Activated T-cell treated with anti-CD3 and anti-CD28 coated beads, Interleukin-2, amount 50 U/mL, for 1 hour (primary cell): ENCODE measurements around the gene EGFL8.
A peak's percentile ranks its signal among the peaks of the same experiment; 100 is the strongest.

Source experiments
- DNase-seq: peaks from one replicate; pipeline ENCODE4 v3.0.0-alpha.2; 2020

The EGFL8 gene

GRCh38 chr6:32147401-32148132, 16.8 kb upstream of the EGFL8 start:
- DNase-seq: no peak

- DNase-seq: peak; percentile 79
Observed at GRCh38 chr6:32148289-32149091, 15.9 kb upstream of the EGFL8 start.

GRCh38 chr6:32149092-32149755, 15.2 kb upstream of the EGFL8 start:
- DNase-seq: no peak

- DNase-seq: no peak
Observed at GRCh38 chr6:32149932-32150870, 14.2 kb upstream of the EGFL8 start.

- peak; percentile 36 for DNase-seq
Observed at GRCh38 chr6:32151181-32151862, 13.1 kb upstream of the EGFL8 start.

GRCh38 chr6:32151863-32152768, 12.3 kb upstream of the EGFL8 start, which contains the start of gene PRRT1:
Gene PRRT1, minus strand, starts transcription at chr6:32151939. Its CDS starts 112 bp downstream, at chr6:32151827.
- DNase-seq: peak; percentile 35

GRCh38 chr6:32152769-32153563, 11.4 kb upstream of the EGFL8 start:
- DNase-seq: no peak

- peak; percentile 75 for DNase-seq
Observed at GRCh38 chr6:32153564-32154513, 10.6 kb upstream of the EGFL8 start, which contains the start of gene PPT2. Gene PPT2, plus strand, starts transcription at chr6:32154141. Its CDS starts 454 bp downstream, at chr6:32154595.

- peak; percentile 66 for DNase-seq
Observed at GRCh38 chr6:32154514-32155161, 9.8 kb upstream of the EGFL8 start.

- no peak for DNase-seq
Observed at GRCh38 chr6:32156891-32157290, 7.5 kb upstream of the EGFL8 start.

- no peak for DNase-seq
Observed at GRCh38 chr6:32158052-32158451, 6.3 kb upstream of the EGFL8 start.

GRCh38 chr6:32163559-32164258, 686 bp upstream of the EGFL8 start:
- DNase-seq: no peak

GRCh38 chr6:32166411-32167061, 2.1 kb downstream of the EGFL8 start:
- no peak for DNase-seq

GRCh38 chr6:32167154-32167760, 2.9 kb downstream of the EGFL8 start:
- DNase-seq: no peak

GRCh38 chr6:32167761-32168262, 3.4 kb downstream of the EGFL8 start:
- DNase-seq: no peak

- no peak for DNase-seq
Observed at GRCh38 chr6:32168350-32168749, 4.0 kb downstream of the EGFL8 start.
